PFSK-1 (cell line): Measurements from ENCODE around the gene CEP112.

Source experiments
- FOXP2 ChIP-seq: optimal IDR thresholded peaks from 2 replicates; pipeline ENCODE3; 2011; ENCODE audit warnings: borderline replicate concordance, control low read depth, inconsistent platforms; ENCODE audit not compliant: insufficient read depth; ENCODE audit errors: extremely low read length, extremely low read depth
- POLR2AphosphoS5 ChIP-seq: IDR thresholded peaks from 2 replicates; pipeline ENCODE4 v1.6.1; 2012; ENCODE audit warnings: low read depth, mild to moderate bottlenecking, control low read depth, low read length, moderate library complexity
- SIN3A ChIP-seq: IDR thresholded peaks from 2 replicates; pipeline ENCODE4 v1.6.1; 2012; ENCODE audit warnings: mild to moderate bottlenecking, low read length, moderate library complexity, borderline replicate concordance; ENCODE audit not compliant: insufficient read depth
- TAF1 ChIP-seq: IDR thresholded peaks from 2 replicates; pipeline ENCODE4 v1.6.1; 2012; ENCODE audit warnings: low read length, control low read depth, borderline replicate concordance; ENCODE audit not compliant: insufficient read depth
- TF ChIP-seq, protein P1 (sequence below), 2 experiments: IDR thresholded peaks; 2 replicates each; pipeline versions ENCODE4 v1.6.1 to v1.8.0; 2011 to 2012; ENCODE audit warnings: low read depth in 2 of 2, low read length in 2 of 2, control low read depth in 1 of 2, inconsistent platforms in 1 of 2, mild to moderate bottlenecking in 1 of 2, moderate library complexity in 1 of 2; ENCODE audit not compliant: insufficient read depth in 1 of 2

Gene CEP112

DNA sequence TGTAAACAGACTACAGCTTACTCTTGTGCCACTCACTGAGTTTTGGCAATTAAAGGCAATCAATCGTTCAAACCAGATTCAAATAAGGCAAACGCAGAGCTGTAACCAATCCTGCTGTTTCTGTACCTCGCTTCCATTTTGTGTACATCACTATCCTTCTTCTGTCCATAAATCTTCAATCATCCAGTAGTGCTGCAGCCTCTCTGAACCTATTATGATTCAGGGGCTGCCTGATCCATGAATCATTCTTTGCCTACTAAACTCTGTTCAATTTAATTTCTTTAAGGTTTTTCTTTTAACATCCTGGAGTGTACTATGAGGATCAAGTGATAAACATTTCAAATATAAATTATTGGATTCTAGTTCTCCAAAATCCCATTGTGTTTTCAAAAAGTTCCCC, 93.9 kb downstream of the CEP112 start:
- TF ChIP-seq POLR2AphosphoS5 (no peak), TAF1 (no peak), SIN3A (no peak), FOXP2 (no peak)
- TF ChIP-seq, protein P1, sequence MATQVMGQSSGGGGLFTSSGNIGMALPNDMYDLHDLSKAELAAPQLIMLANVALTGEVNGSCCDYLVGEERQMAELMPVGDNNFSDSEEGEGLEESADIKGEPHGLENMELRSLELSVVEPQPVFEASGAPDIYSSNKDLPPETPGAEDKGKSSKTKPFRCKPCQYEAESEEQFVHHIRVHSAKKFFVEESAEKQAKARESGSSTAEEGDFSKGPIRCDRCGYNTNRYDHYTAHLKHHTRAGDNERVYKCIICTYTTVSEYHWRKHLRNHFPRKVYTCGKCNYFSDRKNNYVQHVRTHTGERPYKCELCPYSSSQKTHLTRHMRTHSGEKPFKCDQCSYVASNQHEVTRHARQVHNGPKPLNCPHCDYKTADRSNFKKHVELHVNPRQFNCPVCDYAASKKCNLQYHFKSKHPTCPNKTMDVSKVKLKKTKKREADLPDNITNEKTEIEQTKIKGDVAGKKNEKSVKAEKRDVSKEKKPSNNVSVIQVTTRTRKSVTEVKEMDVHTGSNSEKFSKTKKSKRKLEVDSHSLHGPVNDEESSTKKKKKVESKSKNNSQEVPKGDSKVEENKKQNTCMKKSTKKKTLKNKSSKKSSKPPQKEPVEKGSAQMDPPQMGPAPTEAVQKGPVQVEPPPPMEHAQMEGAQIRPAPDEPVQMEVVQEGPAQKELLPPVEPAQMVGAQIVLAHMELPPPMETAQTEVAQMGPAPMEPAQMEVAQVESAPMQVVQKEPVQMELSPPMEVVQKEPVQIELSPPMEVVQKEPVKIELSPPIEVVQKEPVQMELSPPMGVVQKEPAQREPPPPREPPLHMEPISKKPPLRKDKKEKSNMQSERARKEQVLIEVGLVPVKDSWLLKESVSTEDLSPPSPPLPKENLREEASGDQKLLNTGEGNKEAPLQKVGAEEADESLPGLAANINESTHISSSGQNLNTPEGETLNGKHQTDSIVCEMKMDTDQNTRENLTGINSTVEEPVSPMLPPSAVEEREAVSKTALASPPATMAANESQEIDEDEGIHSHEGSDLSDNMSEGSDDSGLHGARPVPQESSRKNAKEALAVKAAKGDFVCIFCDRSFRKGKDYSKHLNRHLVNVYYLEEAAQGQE (IDR thresholded peaks at IDR 0.05; ENCODE audit: insufficient read depth in 1 of 2, low read depth in 2 of 2, low read length in 2 of 2): no peak

DNA sequence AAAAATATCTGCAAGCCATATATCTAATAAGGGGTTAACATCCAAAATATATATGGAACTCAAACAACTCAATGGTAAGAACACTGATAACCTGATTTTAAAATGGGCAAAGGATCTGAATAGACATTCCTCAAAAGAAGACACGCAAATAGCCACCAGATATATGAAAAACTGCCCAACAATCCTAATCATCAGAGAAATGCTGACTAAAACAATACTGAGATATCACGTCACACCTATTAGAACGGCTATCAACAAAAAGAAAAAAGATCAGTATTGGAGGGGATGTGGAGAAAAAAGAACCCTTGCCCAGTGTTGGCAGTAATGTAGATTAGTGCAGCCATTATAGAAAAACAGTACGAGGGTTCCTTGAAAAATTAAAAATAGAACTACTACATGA, 97.2 kb downstream of the CEP112 start:
- no peak for TF ChIP-seq SIN3A
- TF ChIP-seq POLR2AphosphoS5: no peak
- no peak for TF ChIP-seq FOXP2
- TF ChIP-seq, protein P1 (IDR thresholded peaks at IDR 0.05; ENCODE audit: insufficient read depth in 1 of 2, low read depth in 2 of 2, low read length in 2 of 2): no peak
- TF ChIP-seq TAF1: no peak

- TF ChIP-seq TAF1 (no peak), SIN3A (no peak), POLR2AphosphoS5 (no peak), FOXP2 (no peak)
- TF ChIP-seq, protein P1 (IDR thresholded peaks at IDR 0.05; ENCODE audit: insufficient read depth in 1 of 2, low read depth in 2 of 2, low read length in 2 of 2): no peak
Observed at GRCh38 chr17:66091445-66092080, 100.4 kb downstream of the CEP112 start.

DNA sequence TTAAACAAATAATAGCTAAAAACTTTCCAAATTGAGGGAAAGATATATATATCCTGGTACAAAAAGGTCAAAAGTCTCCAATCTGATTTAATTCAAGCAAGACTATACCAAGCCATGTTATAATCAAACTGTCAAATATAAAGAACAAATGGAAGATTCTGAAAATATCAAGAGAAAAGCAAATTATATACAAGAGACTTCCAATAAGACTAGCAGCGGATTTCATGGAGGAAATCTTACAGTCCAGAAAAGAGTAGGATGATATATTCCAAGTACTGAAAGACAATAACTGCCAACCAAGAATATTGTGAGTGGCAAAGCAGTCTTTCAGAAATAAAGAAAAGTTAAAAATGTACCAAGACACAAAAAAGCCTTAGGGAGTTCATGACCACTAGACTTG, 102.2 kb downstream of the CEP112 start:
- TF ChIP-seq, protein P1 (IDR thresholded peaks at IDR 0.05; ENCODE audit: insufficient read depth in 1 of 2, low read depth in 2 of 2, low read length in 2 of 2): no peak
- no peak for TF ChIP-seq SIN3A
- no peak for TF ChIP-seq POLR2AphosphoS5

- TF ChIP-seq TAF1 (no peak), POLR2AphosphoS5 (no peak), SIN3A (no peak), FOXP2 (no peak)
- TF ChIP-seq, protein P1 (IDR thresholded peaks at IDR 0.05; ENCODE audit: insufficient read depth in 1 of 2, low read depth in 2 of 2, low read length in 2 of 2): no peak
Observed at GRCh38 chr17:66088173-66088572, 103.8 kb downstream of the CEP112 start.
